Bronchus fibroblast of lung (primary cell): ENCODE results near the gene DUXA. TPM values are rescaled to one million over a fixed set of nuclear protein-coding genes. Genes with fewer than 3 reads are reported as not detected.

Experiments
- total RNA-seq: library from RNA; depleted of rRNA; stranded (reverse); fragments of >200 nt; gene quantifications from 2 replicates; pipeline ENCODE4 v1.2.3, GENCODE V29; 2015

DUXA gene
- total RNA-seq = not detected in 2 replicates

DNA sequence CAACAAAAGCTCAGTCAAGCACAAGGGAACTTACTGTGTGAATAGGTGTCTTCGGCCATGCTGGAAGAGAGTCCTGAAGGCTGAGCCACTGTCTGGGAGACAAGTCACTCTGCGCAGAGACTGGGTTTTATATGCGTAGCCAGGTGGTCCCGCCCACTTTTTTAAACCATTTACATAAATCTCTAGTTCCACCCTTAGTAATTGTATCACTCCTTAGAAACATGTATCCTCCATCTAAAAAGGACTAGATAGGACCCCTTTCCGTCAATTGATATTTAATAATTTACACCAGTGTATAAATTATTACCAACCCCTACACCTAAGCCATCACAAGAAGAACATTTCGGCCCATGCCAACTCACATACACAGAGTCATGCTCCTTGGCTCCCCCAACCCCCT, at the start of gene DUXA:
Gene DUXA (minus strand): TSS at position 101 of the 400 bp plus-strand sequence. CDS start 42 bp downstream, at position 59.

DNA sequence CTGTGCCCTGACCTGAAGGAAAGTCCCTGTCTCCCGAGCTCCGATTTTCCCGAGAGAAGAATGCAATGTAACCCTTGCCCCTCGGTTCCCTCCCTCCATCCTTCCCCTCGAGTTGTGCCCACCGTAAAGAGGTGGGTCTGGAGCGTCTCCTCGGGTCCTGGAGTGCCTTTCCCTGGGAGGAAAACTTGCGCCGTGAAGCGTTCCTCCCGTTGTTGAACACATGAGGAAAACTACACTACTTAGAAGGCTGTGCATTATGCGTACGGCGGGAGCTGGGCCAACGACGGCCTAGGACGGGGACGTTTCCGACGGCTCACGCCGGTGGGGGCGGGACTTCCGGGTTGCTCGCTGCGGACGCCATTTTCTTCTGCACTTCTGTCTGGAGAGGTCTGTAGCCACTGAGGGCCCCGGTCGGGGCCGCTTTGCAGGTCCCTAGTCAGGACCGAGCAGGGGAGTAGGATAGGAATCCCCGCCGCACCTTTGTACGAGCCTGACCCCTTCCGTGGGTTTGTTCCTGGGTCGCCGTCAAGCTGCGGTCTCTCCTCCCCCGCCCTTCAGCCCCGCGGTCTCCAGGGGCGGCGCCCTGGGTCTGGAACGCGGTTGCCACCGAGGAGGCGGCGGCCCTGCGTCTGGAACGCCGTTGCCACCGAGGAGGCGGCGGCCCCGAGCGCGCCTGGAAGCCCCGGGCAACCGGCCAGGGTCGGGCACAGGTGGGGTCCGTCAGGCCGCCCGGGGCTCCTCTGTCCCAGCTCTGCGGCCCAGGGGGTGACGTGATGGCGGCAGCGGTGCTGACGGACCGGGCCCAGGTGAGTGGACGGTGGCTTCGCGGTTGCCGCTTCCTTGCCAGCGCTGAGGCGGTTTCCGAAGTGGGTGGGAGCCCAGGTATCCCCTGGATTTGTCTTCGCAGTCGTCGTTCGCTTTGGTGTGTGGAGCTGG, 24.1 kb upstream of the DUXA start, which contains the start of gene ZNF264:
Gene ZNF264 (plus strand): TSS at position 360 of the 936 bp plus-strand sequence. CDS start 414 bp downstream, at position 774.

Other genes starting within 250 kb of the DUXA start
- gene USP29, start 47.5 kb downstream of the DUXA start, total RNA-seq = not detected in 2 replicates
- gene ZIM3, start 22.3 kb downstream of the DUXA start, total RNA-seq = not detected in 2 replicates
- 8.3 and 9.8 TPM in 2 replicates for gene ZNF264, start 24.0 kb upstream of the DUXA start, total RNA-seq
- gene AURKC, start 63.5 kb upstream of the DUXA start, total RNA-seq = 0.84 and 1.5 TPM in 2 replicates
- gene ZNF805, start 73.1 kb upstream of the DUXA start, total RNA-seq = 4.5 and 5.2 TPM in 2 replicates
- 10.3 and 13.4 TPM in 2 replicates for gene ZNF460, start 113.0 kb upstream of the DUXA start, total RNA-seq
- gene ZNF543, start 153.0 kb upstream of the DUXA start, total RNA-seq = 3.6 and 3.7 TPM in 2 replicates
- gene ZNF304, start 183.8 kb upstream of the DUXA start, total RNA-seq = 4.9 TPM in 2 replicates
- 15.3 and 16.9 TPM in 2 replicates for gene TRAPPC2B, start 196.1 kb upstream of the DUXA start, total RNA-seq
- 0.59 and 1.2 TPM in 2 replicates for gene ZNF547, start 196.1 kb upstream of the DUXA start, total RNA-seq
- 7.1 and 9.1 TPM in 2 replicates for gene ZNF548, start 222.4 kb upstream of the DUXA start, total RNA-seq
- 3.4 and 4.7 TPM in 2 replicates for gene ZNF17, start 243.7 kb upstream of the DUXA start, total RNA-seq